Psoas muscle (tissue), 8 donors: ENCODE measurements around the gene DPEP2. TPM values are rescaled to one million over a fixed set of nuclear protein-coding genes. Genes with fewer than 3 reads are reported as not detected.

Experiments used
- ATAC-seq, 4 donors: fragments of 200-7000 bp; cut with Tn5 transposase; one replicate each; pipeline ENCODE4 v1.9.1; 2020; ENCODE audit warnings: moderate library complexity in 3 of 4, mild to moderate bottlenecking in 2 of 4
- DNase-seq, 2 donors: peaks; one replicate each; pipeline ENCODE4 v3.0.0-alpha.2; 2020
- H3K27ac ChIP-seq: fragments of 200-600 bp; one replicate; pipeline ENCODE4 v1.8.0; 2022
- H3K27me3 ChIP-seq, 3 donors: fragments of 200-600 bp in 1 of 3; one replicate each; pipeline versions ENCODE4 v1.6.1 to v1.8.0; 2013 to 2022; ENCODE audit warnings: low read length in 2 of 3, mild to moderate bottlenecking in 2 of 3, moderate library complexity in 1 of 3; ENCODE audit not compliant: insufficient read depth in 3 of 3
- H3K36me3 ChIP-seq, 2 donors: fragments of 200-600 bp in 1 of 2; one replicate each; pipeline versions ENCODE4 v1.6.1 to v1.8.0; 2013 to 2022; ENCODE audit warnings: low read depth in 1 of 2, mild to moderate bottlenecking in 1 of 2, moderate library complexity in 1 of 2; ENCODE audit not compliant: insufficient read depth in 1 of 2
- H3K4me1 ChIP-seq: fragments of 200-600 bp; one replicate; pipeline ENCODE4 v1.8.0; 2022
- H3K4me3 ChIP-seq: fragments of 200-600 bp; one replicate; pipeline ENCODE4 v1.8.0; 2022; ENCODE audit warnings: mild to moderate bottlenecking
- H3K9me3 ChIP-seq: fragments of 200-600 bp; one replicate; pipeline ENCODE4 v1.8.0; 2022
- WGBS, 3 donors: extraction: QIAGEN DNeasy Blood & Tissue Kit; methylation state at CpG; one replicate each; pipeline versions ENCODE4 v1.1.6 to v1.1.7; 2013; 5-methylcytosine and 5-hydroxymethylcytosine counted together
- intact Hi-C, 2 donors: fragments of 100-400 bp; cut with DNase I; formaldehyde crosslinking; loops; one replicate each; pipeline versions ENCODE4 v1.11.0 to v1.14.2; 2022
- polyA plus RNA-seq, 3 donors: library from polyadenylated mRNA; stranded (reverse); fragments of 200-250 nt; gene quantifications; one replicate each; pipeline ENCODE4 v1.2.3, GENCODE V29; 2013
- total RNA-seq, 4 donors: library from RNA; stranded (reverse); fragmentation: NEBNext Ultra II Directional in 2 of 4; extraction: Animal tissue kit (Norgen Biotek cat#: 25700) in 2 of 4; gene quantifications; one replicate each; pipeline versions ENCODE4 v1.2.1 to v1.2.4, GENCODE V29; 2021 to 2023
- TF ChIP-seq, protein P1 (sequence below): fragments of 200-600 bp; IDR thresholded peaks from one replicate; pipeline ENCODE4 v1.8.0; 2022; ENCODE audit warnings: antibody characterized with exemption
- donor health status: healthy with polysubstance abuse.
- donor health status: DM: no; HTN: no; CAD: no; lungs with moderate emphysema.
- donor health status: Bipolar disorder and iron deficiency.
- donor health status: healthy.
- donor health status: DM: yes; HTN: yes; CAD: no.
- donor health status: DM: no; HTN: no; CAD: no.
- donor health status: DM: no; HTN: no; CAD: no.
- donor health status: DM: yes; HTN: yes; CAD: no.

DPEP2 gene
- total and polyA plus RNA-seq, 7 donors = 0.23 to 1.1 (median 0.28) TPM; not detected in 1

DNA sequence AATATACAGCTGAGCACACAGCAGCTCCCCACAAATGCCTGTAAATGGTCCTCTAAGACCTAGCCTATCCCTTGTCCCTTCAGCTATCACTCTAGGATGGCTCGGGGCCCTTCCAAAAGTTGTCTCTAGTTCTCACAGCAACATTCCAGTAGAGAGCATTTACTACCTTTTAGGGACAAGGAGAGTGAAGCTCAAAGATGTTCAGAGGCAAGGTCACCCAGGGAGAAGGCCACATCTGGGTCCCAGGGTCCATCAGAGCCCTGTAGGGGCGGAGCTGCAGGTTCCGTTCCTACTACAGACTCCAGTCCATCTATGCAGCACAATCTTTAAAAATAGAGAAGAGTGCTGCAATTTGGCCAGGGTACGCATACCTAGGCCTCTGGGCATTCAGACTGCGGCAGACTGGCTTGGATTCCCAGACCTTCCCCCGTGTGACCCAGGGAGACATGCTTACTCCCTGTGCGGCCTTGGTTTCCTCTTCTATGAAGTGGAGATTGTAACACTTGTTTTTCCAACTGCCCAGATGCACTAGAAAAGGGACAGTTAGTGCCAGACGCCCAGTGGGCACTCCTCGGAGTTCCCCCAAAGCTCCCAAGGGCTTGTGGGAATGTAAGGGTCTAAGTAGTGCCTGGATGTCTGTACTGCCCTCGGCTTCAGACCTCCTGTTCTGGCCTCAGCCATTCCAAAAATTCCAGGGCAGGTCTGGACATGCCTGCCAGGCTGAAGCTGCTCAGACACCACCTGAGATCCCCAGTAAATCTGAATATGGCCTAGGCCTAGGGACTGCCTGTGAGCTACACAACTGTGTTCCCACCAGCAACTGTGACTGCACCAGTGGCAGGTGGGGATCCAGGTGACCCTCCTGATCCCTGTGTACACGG, 33.4 kb downstream of the DPEP2 start:
- H3K27me3 ChIP-seq = no peaks in the 10 kb centered on the region
- H3K27ac ChIP-seq = peak overlapping the region; percentile 91
- peak in 3 of 4 donors; percentile 20 to 46 (median 31) for ATAC-seq
- no peaks in the 10 kb centered on the region for H3K9me3 ChIP-seq
- no peak for DNase-seq
- TF ChIP-seq, protein P1, sequence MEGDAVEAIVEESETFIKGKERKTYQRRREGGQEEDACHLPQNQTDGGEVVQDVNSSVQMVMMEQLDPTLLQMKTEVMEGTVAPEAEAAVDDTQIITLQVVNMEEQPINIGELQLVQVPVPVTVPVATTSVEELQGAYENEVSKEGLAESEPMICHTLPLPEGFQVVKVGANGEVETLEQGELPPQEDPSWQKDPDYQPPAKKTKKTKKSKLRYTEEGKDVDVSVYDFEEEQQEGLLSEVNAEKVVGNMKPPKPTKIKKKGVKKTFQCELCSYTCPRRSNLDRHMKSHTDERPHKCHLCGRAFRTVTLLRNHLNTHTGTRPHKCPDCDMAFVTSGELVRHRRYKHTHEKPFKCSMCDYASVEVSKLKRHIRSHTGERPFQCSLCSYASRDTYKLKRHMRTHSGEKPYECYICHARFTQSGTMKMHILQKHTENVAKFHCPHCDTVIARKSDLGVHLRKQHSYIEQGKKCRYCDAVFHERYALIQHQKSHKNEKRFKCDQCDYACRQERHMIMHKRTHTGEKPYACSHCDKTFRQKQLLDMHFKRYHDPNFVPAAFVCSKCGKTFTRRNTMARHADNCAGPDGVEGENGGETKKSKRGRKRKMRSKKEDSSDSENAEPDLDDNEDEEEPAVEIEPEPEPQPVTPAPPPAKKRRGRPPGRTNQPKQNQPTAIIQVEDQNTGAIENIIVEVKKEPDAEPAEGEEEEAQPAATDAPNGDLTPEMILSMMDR = no peak
- intact Hi-C loops = loop anchor here in 1 of 2 donors (2.0 kb wide), 1 partner anchor 21 kb away; no protein-coding TSS in a partner anchor
- H3K4me3 ChIP-seq = peak overlapping the region; percentile 88
- whole genome bisulfite sequencing, 3 donors = 21 to 37% (median 22%) methylated on average over 11 of the region's 11 CpGs
- H3K4me1 ChIP-seq = peaks cover 66% of the 10 kb centered on the region
- peaks cover 0 to 27% of the 10 kb centered on the region in 2 donors for H3K36me3 ChIP-seq

DNA sequence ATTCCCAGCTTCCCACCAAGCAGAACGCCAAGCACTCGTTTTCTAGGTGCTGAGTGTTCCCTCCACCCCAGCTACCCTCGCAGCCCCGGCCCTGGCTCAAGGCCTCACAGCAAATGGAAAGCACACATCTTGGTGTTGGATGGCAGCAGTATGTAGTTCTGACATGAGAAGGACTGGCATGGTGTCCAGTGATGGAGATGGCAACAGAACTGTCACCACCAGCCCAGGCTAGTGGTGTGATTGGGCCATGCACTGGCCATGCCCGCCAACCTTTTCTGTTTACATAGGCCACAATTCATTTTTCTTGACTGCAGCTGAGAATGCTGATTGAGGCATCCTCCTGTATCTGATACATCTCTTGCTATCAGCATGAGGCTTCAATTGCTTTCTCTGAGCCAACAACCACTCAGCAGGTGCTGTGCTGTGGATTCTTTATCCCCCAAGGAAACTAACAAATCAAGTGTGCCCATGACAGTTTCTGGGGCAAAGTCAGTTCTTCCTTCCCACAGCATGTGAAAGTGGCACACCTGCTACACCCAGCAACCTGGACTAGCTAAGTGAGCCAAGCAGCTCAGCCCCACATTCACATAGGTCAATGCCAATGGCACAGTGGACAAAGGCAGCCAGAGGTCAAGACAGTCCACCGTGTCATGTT, 34.7 kb downstream of the DPEP2 start:
- DNase-seq (no peak), ATAC-seq (peak in 2 of 4 donors; percentile 35 to 64)
- peak overlapping the region; percentile 91 for H3K27ac ChIP-seq
- no peaks in the 10 kb centered on the region for H3K9me3 ChIP-seq
- no peaks in the 10 kb centered on the region for H3K27me3 ChIP-seq
- H3K4me1 ChIP-seq = peaks cover 77% of the 10 kb centered on the region
- 37 to 50% (median 40%) methylated on average over 6 of the region's 6 CpGs for WGBS, 3 donors
- H3K4me3 ChIP-seq = peak overlapping the region; percentile 88
- H3K36me3 ChIP-seq = peaks cover 0 to 40% of the 10 kb centered on the region in 2 donors
- TF ChIP-seq, protein P1 = no peak
- intact Hi-C loops = no loop called here

DNA sequence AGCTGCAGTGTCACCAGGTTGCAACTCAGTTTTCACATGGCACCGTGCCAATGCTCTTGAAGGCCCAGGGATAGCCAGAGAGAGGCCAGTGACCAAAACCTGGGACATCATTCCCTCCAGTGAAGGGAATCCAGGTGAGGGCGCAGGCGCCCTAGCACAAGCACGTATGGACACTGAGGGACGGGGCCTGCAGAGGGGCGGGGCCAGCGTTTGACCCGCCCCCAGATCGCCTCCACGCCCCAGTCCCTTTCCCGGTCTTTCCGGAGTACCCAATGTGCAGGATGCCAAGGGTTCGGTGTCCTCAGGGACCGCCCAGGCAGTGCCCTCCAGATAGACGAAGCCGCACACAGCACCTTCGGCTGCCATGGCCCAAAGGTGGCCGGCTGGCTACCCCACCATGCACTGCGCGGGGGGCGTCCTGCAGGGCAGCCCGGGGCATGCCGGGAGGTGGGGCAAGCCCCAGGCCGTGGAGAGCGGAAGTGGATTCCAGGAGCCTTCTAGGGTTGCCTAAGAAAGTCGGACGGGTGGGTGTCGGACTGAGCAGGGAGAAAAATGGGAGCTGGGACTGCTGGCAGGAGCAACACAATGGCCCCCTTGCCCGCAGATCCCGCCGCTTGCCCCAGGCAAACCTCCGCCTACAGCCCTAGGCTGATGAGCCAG, 35.5 kb downstream of the DPEP2 start:
- Histone ChIP-seq H3K4me1 (peaks cover 85% of the 10 kb centered on the region), H3K36me3 (peaks cover 0 to 48% of the 10 kb centered on the region in 2 donors), H3K27ac (peak overlapping the region; percentile 91), H3K4me3 (peak overlapping the region; percentile 88), H3K9me3 (no peaks in the 10 kb centered on the region), H3K27me3 (no peaks in the 10 kb centered on the region)
- TF ChIP-seq, protein P1 = no peak
- DNase-seq (peak in 1 of 2 donors; percentile 72), ATAC-seq (peak in 3 of 4 donors; percentile 12 to 28 (median 14))
- 40 to 64% (median 47%) methylated on average over 32 of the region's 32 CpGs for WGBS, 3 donors
- intact Hi-C loops = no loop called here

DNA sequence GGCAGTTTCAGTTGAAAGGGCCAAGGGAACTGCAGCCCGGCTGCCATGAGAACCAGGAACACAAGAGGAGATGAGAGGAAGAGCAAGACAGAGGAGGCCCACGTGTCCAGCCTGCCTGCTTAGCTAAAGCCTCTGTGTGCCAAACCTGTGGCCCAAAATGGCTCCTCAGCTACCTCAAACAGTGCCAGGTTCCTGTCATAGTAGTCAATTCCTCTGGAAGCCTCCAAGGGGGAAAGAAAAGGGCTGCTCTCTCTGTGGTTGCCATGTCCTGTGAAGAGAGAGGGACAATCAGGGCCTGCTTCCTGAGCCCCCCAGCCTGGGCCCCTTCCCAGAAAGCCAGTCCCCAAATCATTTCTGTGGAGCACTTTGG, 36.0 kb downstream of the DPEP2 start:
- Histone ChIP-seq H3K4me3 (no peak overlapping the region), H3K27me3 (no peaks in the 10 kb centered on the region), H3K9me3 (no peaks in the 10 kb centered on the region), H3K27ac (peak overlapping the region; percentile 91), H3K4me1 (peaks cover 89% of the 10 kb centered on the region), H3K36me3 (peaks cover 0 to 53% of the 10 kb centered on the region in 2 donors)
- intact Hi-C loops = no loop called here
- WGBS, 3 donors = 5 to 28% (median 18%) methylated on average over 2 of the region's 2 CpGs
- ATAC-seq = peak in 2 of 4 donors; percentile 24 to 25
- DNase-seq = no peak
- TF ChIP-seq, protein P1 = no peak
